Skin of body (tissue), 2 donors: Measurements from ENCODE around the gene EFNA2. TPM values are rescaled to one million over a fixed set of nuclear protein-coding genes. Genes with fewer than 3 reads are reported as not detected.
"Not testable (repeated sequence)": the region's sequence is repeated elsewhere in the genome, so short reads cannot be mapped to it uniquely, and the experiment has no call there.

Source experiments
- DNase-seq: peaks from one replicate; lab custom pipeline; 2025; lab: John Stamatoyannopoulos, UW
- total RNA-seq: library from RNA; depleted of rRNA; stranded (reverse); fragments of >200 nt; gene quantifications from one replicate; pipeline ENCODE4 v1.2.3, GENCODE V29; 2014

The EFNA2 gene
- 0.39 TPM for total RNA-seq

- DNase-seq = no peak
Measured at GRCh38 chr19:1285737-1286360, at the start of gene EFNA2. Gene EFNA2, plus strand, starts transcription at chr19:1285873. Its CDS starts 296 bp downstream, at chr19:1286169.

- no peak for DNase-seq
Measured at GRCh38 chr19:1236576-1236975, 49.1 kb upstream of the EFNA2 start.

DNA sequence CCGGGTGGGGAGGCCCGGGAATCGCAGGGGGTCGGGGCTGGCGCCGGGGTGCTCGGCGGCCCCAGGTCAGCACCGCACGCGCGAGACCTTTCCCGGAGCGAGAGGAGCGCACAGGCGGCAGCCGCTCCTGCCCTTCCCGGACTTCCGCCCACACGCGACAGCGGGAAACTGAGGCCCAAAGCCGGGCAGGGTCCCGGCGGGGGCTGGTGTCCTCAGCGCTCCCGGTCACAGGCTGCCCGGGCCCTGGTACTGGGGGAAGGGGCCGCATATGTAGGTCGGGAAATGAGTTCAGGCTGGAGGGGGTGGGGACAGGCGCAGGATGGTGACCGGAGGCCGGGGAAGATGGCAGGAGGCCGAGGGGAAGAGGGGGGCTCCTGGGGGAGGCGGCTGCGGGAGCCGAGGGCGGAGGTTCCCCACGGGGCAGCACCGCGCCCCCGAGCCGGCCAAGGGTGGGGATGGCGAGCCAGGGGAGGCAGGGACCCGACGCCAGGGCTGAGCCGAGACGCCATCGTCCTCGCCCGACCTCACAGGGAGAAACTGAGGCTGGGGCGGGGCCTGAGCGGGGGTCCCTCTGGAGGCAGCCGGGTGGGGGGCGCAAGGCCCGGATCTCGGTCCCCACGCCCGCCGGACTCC lies 48.5 kb upstream of the EFNA2 start:
- no peak for DNase-seq

GRCh38 chr19:1237754-1238368 lies 47.8 kb upstream of the EFNA2 start, which contains the start of gene CBARP:
Gene CBARP, minus strand, starts transcription at chr19:1238005. Its CDS starts 1,905 bp downstream, at chr19:1236100.
- no peak for DNase-seq

GRCh38 chr19:1238369-1239303 lies 47.0 kb upstream of the EFNA2 start:
- DNase-seq = no peak

DNA sequence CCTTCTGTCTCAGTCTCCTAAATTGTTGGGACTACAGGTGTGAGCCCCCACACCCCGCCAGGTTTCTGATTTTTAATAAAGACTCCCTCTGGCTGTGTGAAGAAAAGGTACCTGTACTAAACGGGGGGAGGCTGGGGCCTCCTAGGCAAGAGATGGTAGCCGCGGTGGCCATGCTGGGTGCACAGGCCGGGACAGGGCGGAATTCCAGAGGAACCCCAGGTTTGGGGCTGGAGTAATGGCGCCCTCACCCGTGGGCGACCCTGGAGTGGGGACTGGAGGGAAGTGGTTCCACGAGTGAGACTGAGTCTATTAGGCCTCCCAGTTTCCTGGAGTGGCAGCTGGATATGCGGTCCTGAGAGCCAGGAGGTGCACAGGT lies 46.3 kb upstream of the EFNA2 start:
- no peak for DNase-seq

GRCh38 chr19:1239796-1240737 lies 45.6 kb upstream of the EFNA2 start:
- DNase-seq = peak; percentile 94

- DNase-seq = no peak
Measured at GRCh38 chr19:1240925-1241324, 44.7 kb upstream of the EFNA2 start.

DNA sequence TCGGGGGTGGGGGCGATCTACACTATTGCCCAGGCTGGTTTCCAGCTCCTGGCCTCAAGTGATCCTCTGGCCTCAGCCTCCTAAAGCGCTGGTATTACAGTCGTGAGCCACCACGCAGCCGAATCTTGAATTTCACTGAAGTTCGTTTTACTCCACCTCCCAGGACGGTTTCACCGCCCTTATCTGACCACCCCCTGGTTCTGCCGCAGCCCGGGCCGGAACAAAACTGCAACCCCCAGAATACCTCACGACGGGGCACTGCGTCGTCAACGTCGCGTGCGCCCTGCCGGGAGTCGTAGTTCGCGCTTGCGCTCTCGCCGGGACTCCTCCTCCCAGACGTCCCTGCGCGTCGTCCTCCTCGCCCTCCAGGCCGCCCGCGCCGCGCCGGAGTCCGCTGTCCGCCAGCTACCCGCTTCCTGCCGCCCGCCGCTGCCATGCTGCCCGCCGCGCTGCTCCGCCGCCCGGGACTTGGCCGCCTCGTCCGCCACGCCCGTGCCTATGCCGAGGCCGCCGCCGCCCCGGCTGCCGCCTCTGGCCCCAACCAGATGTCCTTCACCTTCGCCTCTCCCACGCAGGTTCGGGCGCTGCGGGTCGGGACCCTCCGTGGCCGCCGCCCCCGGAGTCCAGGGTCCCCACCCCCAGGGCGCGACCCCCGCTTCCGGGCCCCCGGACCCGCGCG lies 44.1 kb upstream of the EFNA2 start, which contains the start of gene ATP5F1D:
Gene ATP5F1D (plus strand): TSS at position 335 of the 679 bp plus-strand sequence. CDS start 100 bp downstream, at position 435.
- peak; percentile 91 for DNase-seq

- DNase-seq = peak; percentile 63
Measured at GRCh38 chr19:1243768-1244692, 41.6 kb upstream of the EFNA2 start.

- DNase-seq = no peak
Measured at GRCh38 chr19:1244693-1245451, 40.8 kb upstream of the EFNA2 start.

DNA sequence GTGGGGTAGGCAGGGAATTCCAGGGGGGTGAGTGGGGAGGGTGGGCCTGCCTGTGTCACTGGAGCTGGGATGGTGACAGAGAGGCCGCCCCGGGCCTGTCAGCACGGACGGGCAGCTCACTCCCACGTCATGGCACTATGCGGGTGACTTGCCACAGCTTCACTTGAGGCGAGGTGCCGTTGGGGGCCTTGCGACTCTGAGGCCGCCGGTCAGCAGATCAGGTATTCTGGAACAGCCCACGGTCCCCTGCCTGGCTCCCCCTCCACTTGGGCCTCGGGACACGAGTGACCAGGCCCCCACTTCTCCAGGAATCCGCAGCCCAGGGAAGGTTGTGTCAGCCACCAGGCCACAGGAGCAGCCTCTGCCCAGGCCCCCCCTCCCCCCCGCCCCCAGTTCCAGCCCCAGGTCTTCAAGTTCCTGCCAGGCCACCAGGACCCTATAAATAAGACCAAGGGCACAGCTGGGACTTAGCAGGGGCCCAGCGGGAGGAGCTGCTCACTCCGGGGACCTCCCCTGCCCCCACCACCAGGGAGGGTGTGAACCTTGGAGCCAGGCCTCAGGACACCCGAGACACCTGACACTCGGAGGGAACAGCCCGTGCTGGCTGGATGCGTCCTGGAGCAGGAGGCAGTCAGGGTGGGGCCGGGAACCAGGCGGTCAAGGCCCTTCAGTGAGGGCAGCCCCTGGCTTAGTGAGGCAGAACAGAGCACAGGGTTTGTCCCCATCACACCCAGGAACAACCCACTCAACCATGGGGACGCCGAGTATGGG lies 40.0 kb upstream of the EFNA2 start:
- no peak for DNase-seq

GRCh38 chr19:1246265-1247087 lies 39.2 kb upstream of the EFNA2 start:
- DNase-seq = not testable (repeated sequence)

GRCh38 chr19:1247748-1248138 lies 37.9 kb upstream of the EFNA2 start:
- DNase-seq = no peak

DNA sequence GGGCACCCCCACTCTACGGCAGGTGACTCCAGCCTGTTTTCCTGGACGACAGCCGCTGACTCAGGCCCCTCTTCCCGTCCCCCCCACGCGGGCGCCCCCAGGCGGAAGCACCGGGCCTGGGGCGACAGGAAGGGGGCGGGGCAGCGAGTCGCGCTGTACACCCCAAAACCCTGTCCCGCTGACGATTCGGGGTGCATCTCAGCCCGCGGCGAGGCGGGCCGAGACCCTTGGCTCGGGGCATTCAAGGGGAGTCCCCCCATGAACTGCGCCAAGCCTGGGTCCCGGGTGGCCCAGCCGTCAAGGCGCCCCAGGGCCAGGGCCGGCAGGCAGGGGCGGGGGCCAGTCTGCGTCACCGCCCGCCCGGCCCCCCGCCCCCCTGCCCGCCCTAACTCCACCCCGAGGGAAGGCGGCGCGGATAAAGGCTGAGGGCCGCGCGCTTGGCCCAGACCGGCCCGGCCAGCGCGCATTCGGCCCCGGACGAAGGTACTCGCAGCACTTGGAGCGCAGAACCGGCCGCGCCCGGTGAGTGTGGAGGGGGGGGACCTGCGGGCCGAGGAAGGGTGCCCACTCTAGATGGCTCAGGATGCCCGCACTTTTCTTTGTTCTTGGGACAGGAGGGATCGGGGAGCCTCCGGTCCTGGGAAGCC lies 37.4 kb upstream of the EFNA2 start, which contains the start of gene MIDN:
Gene MIDN (plus strand): TSS at position 445 of the 647 bp plus-strand sequence. CDS start 1,714 bp downstream, outside the sequence.
- DNase-seq = peak; percentile 63
